HG03280 (cell line): ENCODE data around the gene FHOD1.
A peak's percentile ranks its signal among the peaks of the same experiment; 100 is the strongest.

Experiments used
- ATAC-seq: cut with Tn5 transposase; IDR thresholded peaks from one replicate; pipeline ENCODE4 v1.9.1; 2021; ENCODE audit warnings: mild to moderate bottlenecking, moderate library complexity; ENCODE audit not compliant: unreplicated experiment

Gene FHOD1

GRCh38 chr16:67193536-67193935 is 53.7 kb downstream of the FHOD1 start:
- no peak for ATAC-seq

- no peak for ATAC-seq
These were observed 54.4 kb downstream of the FHOD1 start for GRCh38 chr16:67192781-67193361.

DNA sequence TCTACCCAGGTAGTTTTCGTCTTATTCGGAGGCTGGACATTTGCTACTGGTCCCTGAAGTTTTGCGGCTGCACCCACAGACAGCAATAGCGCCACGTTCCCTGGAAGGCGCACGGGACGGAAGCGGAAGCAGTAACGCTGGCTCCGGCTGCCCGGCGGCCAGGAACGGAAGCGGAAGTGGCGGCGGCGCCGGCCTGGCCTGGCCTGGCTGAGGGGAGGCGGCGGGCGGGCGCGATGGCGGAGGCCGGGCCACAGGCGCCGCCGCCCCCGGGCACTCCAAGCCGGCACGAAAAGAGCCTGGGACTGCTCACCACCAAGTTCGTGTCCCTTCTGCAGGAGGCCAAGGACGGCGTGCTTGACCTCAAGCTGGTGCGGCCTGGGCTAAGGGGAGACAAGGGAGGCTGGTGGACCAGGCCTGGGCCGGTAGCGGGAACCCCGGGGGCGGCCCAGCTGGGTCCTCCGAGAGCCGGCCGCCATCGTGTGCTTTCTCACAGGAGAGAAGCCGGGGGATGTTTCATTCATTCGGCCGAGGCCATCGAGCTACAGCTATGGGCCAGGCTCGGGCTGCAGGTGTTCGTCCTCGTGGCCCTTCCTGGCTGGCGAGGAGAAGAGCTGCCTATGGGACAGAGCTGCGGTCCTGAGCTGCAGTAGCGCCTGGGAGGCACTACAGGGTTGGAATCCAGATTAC is 55.1 kb downstream of the FHOD1 start, which contains the start of gene E2F4:
E2F4 (plus strand) TSS at position 161 of the 687 bp plus-strand sequence; CDS start at position 234, 73 bp downstream.
- peak; percentile 94 for ATAC-seq

- ATAC-seq: no peak
These were observed 55.8 kb downstream of the FHOD1 start for GRCh38 chr16:67191411-67191994.

DNA sequence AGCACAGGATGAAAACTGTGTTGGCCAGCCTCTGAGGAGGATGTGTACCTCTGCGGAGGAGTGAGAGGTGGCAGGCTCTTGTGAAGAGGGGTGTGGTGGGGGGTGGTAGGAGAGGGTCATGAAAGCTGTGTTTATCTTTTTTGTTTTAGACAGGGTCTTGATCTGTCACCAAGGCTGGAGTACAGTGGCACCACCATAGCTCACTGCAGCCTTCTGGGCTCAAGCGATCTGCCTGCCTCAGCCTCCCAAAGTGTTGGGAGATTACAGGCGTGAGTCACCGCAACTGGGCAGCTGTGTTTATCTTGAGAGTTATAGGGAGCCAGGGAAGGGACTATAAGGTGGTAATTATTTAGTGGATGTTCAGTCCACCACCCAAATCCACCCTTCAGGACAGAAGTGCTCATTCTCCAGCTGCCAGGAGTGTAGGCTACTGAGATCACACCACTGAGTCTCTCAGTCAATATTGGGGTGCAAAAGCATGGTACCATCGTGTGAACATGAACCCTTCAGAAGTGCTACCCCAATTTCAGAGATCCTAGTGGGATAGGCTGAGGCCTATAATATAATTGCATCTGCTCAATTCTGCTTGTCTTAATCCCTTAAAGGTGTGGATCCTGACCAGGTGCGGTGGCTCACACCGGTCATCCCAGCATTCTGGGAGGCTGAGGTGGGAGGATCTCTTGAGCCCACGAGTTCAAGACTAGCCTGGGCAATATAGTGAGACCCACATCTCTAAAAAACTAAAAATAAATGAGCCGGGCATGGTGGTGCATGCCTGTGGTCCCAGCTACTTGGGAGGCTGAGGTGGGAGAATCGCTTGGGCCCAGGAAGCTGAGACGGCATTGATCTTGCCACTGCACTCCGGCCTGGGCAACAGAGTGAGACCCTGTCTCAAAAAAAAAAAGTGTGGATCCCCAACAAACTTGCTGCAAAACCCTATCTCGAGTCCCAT is 56.6 kb downstream of the FHOD1 start:
- no peak for ATAC-seq

DNA sequence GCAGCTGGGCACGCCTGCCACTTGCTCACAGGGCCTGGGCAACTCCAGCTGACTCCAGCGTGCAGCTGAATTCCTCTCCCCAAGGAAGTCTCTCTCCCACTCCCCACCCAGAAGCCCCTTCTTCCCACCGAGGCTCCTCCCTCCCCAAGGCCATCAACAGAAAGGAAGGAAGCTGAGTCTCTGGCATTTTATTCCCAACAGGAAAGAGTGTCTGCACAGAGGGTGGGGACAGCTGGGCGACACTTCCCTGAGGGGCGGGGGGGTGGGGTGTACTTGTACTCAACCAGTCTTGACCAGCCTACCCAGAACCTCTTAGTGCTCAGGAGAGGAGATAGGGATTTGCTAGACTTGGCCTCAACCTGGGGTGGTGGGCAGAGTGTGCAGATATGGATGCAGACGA is 57.2 kb downstream of the FHOD1 start, which contains the start of gene EXOC3L1:
EXOC3L1 (minus strand) TSS at position 96 of the 400 bp plus-strand sequence. CDS start 460 bp downstream, outside the sequence.
- ATAC-seq: no peak

DNA sequence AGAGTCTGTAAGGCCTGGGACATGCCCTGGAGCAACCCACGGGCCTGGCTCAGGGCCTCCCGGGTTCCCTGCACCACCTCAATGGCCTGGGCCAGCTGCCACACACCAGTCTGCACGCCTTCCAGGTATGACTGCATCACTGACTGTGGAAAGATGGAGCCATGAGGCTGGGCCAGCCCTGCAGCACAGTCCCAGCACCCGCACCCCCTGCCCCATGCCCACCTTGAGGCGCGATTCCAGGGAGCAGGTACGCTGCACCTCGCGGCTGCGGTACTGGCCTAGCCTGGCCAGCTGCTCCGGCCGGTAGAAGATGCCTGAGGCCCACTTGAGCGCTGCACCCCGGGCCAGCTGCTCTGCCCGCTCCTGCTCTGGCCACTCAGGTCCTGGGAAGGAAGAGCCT is 58.5 kb downstream of the FHOD1 start:
- ATAC-seq: no peak

DNA sequence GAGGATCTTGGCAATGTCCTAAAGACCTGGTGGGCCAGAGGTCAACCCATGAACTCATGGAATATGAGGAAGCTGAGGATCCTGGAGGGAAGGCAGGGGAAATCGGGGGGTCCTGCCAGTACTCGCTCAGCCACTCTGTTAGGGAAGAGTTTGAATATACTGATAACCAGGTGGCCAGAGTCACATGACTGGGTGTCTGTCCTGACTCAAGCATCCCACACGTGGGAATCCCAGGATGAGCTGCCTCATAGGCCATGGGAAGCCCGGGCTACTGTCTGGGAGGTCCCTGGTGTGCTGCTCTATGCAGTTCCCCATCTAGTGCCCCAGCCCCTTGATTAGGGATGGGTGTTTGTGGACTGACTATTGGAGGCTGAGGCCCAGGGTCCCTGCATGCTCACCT is 59.0 kb downstream of the FHOD1 start:
- ATAC-seq: no peak

DNA sequence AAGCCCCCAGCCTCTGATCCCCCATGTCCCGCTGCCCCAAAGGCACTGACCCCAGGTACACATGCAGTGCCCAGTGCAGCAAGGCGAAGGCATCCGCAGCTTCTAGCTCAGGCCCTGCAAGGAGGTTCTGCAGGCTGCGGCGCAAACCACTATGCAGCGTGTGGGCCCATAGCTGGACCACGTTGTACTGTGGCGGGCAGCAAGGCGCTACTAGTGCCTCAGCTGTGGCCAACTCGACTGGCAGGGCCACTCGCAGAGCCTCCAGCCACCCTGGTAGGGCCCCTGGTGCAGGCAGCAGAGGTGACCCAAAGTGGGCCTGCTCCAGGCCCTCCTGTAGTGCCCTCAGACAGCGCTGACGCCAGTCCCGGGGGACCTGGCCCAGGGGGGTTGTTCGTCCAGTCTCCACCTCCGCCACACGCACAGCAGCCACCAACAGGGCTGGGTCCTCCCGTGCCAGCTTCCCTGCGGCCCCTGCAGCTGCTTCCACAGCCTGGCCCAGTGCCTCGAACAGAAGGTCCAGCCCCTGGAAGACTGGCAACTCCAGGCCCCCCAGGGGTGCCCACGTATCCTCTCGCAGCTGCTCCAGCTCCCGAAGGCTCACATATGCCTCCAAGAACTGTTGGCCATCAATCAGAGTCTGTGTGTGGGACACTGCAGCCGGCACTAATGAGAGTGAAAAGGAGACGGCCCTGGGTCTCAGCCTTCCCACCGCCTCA is 59.9 kb downstream of the FHOD1 start:
- ATAC-seq: no peak

DNA sequence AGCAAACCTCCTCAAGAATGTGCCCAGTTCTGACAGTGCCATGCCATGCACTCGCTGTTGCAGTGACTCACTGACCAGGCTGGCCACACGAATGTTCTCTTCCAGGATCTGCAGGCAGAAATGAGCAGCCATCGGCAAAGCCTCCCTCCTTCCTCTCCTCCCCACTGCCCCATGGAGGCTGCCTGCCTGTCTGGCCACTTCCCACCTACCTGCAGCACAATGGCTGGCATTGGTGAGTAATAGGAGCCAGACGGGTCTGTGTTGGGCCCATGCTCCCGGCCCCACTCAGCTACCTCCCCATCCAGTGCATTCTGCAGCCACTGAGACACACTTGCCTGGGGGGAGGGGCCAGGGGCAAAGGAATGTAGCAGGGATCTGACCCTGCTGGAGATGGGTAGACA is 60.7 kb downstream of the FHOD1 start:
- ATAC-seq: no peak

- ATAC-seq: no peak
These were observed 61.6 kb downstream of the FHOD1 start for GRCh38 chr16:67185651-67186134.

DNA sequence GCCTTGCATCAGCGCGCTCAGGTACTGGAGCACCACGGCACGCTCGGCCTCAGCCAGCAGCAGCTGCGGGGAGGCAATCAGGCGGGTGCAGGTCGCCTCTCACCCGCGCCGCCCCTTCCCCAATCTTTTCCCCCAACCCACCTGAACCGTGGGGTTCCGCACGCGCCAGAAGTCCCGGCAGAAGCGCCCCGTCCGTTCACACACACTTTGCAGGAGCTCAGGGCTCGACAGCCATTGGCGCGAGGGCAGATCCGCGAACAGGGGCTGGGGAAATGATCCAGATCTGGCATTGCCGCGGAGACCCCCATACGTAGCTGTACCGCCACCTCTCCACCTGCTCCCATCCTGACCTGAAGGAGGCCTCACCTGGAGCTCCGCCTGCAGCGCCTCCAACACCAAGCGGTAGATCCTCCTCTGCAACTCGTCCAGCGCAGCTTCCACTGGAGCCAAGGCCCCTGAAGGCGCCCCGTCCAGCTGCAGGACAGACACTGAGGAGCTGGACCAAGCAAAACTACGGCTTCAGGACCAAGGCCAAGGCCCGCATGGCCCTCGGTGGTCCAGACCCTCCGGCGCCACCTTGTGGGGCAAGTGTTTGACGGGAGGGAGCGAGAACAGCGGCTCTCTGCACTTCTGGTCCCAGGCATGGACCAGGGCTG is 62.2 kb downstream of the FHOD1 start:
- ATAC-seq: no peak

- peak; percentile 2 for ATAC-seq
These were observed 62.8 kb downstream of the FHOD1 start for GRCh38 chr16:67184453-67184994.

- peak; percentile 92 for ATAC-seq
These were observed 63.4 kb downstream of the FHOD1 start, which contains the start of gene MATCAP1 for GRCh38 chr16:67183627-67184452. TSS of gene MATCAP1 (minus strand) at chr16:67183963. CDS start at chr16:67180610, 3,353 bp downstream.

DNA sequence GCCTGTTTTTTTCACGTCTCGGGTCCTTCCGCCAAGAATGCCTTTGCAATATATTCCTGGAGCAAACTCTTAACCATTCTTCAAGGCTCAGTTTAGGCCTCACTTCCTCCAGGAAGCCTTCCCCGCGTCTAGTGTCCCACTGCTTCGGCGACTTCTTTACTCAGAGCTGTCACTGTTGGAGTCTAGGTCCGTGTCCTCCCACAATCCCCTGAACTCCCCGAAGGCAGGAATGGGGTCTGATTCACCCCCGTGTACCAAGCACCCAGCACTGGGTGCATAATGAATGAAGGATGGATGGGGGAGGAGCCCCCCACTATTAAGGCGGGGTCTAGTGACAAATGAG is 64.0 kb downstream of the FHOD1 start:
- no peak for ATAC-seq

GRCh38 chr16:67182288-67182687 is 65.0 kb downstream of the FHOD1 start:
- ATAC-seq: no peak

GRCh38 chr16:67181346-67181745 is 65.9 kb downstream of the FHOD1 start:
- ATAC-seq: no peak

DNA sequence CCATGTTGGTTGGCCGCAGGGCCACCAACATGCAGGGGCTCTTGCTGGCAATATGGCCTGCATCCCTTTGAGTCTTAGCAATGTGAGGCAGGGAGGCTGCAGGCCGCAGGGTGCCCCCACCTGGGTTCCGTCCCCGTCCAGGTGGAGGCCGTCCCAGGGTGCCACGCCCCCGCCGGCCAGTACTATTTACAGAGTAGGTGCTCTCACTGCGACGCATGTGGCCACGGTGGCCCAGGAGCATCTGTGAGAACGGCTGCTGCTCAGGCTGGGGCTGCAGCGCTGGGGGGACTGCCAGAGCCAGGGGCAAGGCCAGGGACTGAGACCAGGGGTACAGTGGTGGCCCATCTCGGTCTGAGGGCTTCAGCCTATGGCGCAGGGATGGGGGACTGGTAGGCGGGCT is 67.1 kb downstream of the FHOD1 start:
- no peak for ATAC-seq
